Heart left ventricle (tissue), 13 donors: ENCODE measurements around the gene AP4M1.

Experiments used
- CTCF ChIP-seq, 12 donors: fragments of 200-600 bp; sonication (generic) in 4 of 12; IDR thresholded peaks; one replicate each; pipeline versions ENCODE4 v1.5.0 to v1.8.0; 2018 to 2022; ENCODE audit warnings: antibody characterized with exemption in 12 of 12, mild to moderate bottlenecking in 5 of 12
- POLR2A ChIP-seq, 2 donors: fragments of 450-650 bp; IDR thresholded peaks; one replicate each; pipeline ENCODE4 v1.6.1; 2017; ENCODE audit warnings: antibody characterized with exemption in 2 of 2, mild to moderate bottlenecking in 2 of 2, moderate library complexity in 2 of 2
- donor health status: ischemic (EF 13 %, LVEDD 7.1; RV severe dilation, severe dysfunction).
- donor health status: DM: no; HTN: yes; CAD: no.
- donor health status: DM: no; HTN: no; CAD: no.
- donor health status: ischemic (EF 25% LVEDD 6.9; RV normal size, moderate dysfunction).
- donor health status: ischemic (EF 25% LVEDD 5.7; RV mildly dilated, moderate dysfunction).
- donor health status: ischemic (EF 35%, LVEDD 5.7; RV mildly dilated, moderate dysfunction).
- donor health status: nonischemic (EF 11% LVEDD 7.7; RV severe dilation, severe dysfunction).
- donor health status: DM: yes; HTN: yes; CAD: no.
- donor health status: PGD.
- donor health status: ischemic (EF 29% LVEDD 5.4; RV normal size, mild dysfunction).
- donor health status: nonischemic (EF 23%, LVEDD 6.1; RV moderate dilation, normal function).

GRCh38 chr7:100066953-100067352 is 34.5 kb upstream of the AP4M1 start:
- TF ChIP-seq CTCF (IDR thresholded peaks at IDR 0.05) (no peak), POLR2A (IDR thresholded peaks at IDR 0.05) (no peak)
